ENCODE results near the gene KCTD20.

Gene KCTD20

GRCh38 chr6:36455486-36456027 is 12.8 kb downstream of the KCTD20 start:
- TF ChIP-seq, protein P1, sequence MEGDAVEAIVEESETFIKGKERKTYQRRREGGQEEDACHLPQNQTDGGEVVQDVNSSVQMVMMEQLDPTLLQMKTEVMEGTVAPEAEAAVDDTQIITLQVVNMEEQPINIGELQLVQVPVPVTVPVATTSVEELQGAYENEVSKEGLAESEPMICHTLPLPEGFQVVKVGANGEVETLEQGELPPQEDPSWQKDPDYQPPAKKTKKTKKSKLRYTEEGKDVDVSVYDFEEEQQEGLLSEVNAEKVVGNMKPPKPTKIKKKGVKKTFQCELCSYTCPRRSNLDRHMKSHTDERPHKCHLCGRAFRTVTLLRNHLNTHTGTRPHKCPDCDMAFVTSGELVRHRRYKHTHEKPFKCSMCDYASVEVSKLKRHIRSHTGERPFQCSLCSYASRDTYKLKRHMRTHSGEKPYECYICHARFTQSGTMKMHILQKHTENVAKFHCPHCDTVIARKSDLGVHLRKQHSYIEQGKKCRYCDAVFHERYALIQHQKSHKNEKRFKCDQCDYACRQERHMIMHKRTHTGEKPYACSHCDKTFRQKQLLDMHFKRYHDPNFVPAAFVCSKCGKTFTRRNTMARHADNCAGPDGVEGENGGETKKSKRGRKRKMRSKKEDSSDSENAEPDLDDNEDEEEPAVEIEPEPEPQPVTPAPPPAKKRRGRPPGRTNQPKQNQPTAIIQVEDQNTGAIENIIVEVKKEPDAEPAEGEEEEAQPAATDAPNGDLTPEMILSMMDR (IDR thresholded peaks at IDR 0.05): no peak

DNA sequence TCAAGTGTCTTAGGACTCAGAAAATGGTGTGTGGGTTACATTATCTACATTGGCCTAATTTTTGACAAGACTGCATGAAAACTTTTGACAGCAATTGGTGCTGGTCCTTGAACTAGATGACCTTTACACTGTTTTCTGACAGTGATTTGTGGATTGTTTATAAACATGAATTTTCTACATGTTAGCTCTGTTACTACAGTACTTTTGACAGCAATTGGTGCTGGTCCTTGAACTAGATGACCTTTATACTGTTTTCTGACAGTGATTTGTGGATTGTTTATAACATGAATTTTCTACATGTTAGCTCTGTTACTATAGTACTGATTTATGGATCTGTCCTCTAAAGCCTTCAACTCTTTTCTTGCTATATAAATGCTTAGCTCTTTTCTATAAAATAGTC is 16.7 kb downstream of the KCTD20 start:
- TF ChIP-seq, protein P1 (IDR thresholded peaks at IDR 0.05): no peak

DNA sequence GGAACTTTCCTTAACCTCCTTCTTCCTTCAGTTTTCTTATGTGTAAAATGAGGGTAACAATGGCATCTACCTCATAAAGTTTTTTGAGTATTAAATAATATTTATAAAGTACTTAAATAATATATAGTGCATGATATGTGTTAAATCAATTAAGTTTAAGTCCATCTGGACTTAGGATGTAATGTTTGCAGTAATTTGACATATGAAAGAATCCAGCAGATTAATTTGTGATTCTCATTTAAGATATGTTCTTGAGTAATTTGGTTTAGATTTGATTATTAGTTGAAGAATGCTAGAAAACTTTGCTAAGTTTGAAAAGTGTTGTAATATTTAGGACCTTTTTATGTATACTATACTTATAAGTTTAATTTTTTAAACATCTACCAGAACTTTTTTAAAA is 18.1 kb downstream of the KCTD20 start:
- TF ChIP-seq, protein P1 (IDR thresholded peaks at IDR 0.05): no peak

- TF ChIP-seq, protein P1 (IDR thresholded peaks at IDR 0.05): no peak
Measured at GRCh38 chr6:36461646-36462045, 18.8 kb downstream of the KCTD20 start.

GRCh38 chr6:36463676-36464075 is 20.9 kb downstream of the KCTD20 start:
- TF ChIP-seq, protein P1 (IDR thresholded peaks at IDR 0.05): no peak

DNA sequence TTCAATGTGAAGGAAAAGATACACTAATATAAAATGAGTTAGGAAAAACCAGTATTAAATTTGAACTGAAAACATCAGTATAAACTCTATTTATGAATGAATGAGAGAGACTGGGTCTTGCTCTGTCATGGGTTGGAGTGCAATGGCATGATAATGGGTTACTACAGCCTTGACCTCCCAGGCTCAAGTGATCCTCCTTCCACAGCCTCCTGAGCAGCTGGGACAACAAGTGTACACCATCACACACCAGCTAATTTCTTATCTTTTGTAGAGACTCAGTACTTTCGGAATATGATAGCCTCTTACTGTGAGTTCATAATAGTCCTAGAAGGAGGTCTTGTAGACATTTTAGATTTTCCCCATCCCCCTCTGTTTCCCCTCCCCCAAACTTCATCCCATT is 21.4 kb downstream of the KCTD20 start:
- TF ChIP-seq, protein P1 (IDR thresholded peaks at IDR 0.05): no peak

DNA sequence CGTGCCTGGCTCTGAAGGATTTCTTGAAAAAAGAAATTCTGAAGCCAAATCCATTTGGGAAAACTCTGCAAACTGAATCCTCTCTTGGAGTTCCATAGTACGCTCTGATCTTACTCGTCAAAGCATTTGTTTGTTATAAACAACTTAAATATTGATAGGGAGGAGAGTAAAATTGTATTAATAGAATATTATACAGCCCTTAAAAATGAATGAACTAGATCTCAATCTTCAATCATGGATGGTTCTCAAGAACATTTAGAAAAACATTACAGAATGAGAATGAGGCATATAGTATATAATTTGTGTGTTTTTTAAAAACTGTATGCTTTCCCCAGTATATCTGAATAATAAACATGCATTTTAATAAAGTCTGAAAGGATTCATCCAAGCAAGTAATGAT is 24.8 kb downstream of the KCTD20 start:
- TF ChIP-seq, protein P1 (IDR thresholded peaks at IDR 0.05): no peak

GRCh38 chr6:36469148-36469661 is 26.4 kb downstream of the KCTD20 start:
- TF ChIP-seq, protein P1 (IDR thresholded peaks at IDR 0.05): no peak

Measured in LNCAP (cell line).